Stimulated activated CD4-positive, alpha-beta T cell treated with anti-CD3 and anti-CD28 coated beads, TNF-alpha, amount 100 ng/mL, for 24 hours (primary cell): Measurements from ENCODE around the gene CALHM5.
"Not testable (repeated sequence)": the region's sequence is repeated elsewhere in the genome, so short reads cannot be mapped to it uniquely, and the experiment has no call there.

ENCODE experiments used
- DNase-seq, 3 experiments: peaks; one replicate each; pipeline ENCODE4 v3.0.0-alpha.2; 2020; ENCODE audit warnings: low read depth in 3 of 3

The CALHM5 gene, protein sequence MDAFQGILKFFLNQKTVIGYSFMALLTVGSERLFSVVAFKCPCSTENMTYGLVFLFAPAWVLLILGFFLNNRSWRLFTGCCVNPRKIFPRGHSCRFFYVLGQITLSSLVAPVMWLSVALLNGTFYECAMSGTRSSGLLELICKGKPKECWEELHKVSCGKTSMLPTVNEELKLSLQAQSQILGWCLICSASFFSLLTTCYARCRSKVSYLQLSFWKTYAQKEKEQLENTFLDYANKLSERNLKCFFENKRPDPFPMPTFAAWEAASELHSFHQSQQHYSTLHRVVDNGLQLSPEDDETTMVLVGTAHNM

DNA sequence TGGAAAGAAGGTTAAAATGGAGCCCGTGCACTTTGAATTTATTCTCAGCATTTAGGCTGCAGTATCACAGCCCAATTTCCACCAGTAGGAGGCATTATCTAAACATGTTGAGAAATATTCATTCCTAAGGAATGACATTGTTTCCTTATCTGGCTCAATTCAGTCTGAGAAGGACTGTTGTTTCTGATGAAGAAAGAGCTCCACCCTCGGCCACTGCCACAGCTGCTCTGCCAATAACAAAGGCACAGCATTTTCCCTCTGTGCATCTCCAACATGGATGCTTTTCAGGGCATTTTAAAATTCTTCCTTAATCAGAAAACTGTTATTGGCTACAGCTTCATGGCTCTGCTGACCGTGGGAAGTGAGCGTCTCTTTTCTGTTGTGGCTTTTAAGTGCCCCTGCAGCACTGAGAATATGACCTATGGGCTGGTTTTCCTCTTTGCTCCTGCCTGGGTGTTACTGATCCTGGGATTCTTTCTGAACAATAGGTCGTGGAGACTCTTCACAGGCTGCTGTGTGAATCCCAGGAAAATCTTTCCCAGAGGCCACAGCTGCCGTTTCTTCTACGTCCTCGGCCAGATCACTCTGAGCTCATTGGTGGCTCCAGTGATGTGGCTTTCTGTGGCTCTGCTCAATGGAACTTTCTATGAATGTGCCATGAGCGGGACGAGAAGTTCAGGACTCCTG, at the start of gene CALHM5:
CALHM5 (plus strand) TSS at position 216 of the 687 bp plus-strand sequence; CDS start at position 274, 58 bp downstream.
- DNase-seq = no peak

DNA sequence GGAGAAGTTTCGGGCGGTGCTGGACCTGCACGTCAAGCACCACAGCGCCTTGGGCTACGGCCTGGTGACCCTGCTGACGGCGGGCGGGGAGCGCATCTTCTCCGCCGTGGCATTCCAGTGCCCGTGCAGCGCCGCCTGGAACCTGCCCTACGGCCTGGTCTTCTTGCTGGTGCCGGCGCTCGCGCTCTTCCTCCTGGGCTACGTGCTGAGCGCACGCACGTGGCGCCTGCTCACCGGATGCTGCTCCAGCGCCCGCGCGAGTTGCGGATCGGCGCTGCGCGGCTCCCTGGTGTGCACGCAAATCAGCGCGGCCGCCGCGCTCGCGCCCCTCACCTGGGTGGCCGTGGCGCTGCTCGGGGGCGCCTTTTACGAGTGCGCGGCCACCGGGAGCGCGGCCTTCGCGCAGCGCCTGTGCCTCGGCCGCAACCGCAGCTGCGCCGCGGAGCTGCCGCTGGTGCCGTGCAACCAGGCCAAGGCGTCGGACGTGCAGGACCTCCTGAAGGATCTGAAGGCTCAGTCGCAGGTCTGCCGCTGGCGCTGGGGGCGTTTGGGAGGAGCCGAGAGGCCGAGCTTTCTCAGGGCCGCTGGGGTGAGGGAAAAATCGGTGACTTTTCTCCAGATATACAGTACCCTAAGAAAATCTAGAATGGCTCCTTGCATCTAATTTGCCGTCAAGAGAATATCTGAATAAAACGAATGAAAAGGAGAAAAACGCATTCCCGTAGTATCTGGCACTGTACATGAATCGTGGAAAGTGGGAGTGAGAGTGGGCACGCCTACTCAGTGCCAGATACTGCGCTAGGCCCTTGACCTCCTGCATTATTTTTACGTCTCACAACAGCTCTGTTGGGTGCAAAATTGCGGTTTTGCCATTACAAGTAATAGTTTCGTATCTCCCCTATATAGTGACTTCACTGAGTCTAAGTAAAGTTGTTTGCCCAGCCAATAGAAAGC, 49.2 kb upstream of the CALHM5 start:
- peak in 2 of 3 experiments; percentile 12 to 42 for DNase-seq

DNA sequence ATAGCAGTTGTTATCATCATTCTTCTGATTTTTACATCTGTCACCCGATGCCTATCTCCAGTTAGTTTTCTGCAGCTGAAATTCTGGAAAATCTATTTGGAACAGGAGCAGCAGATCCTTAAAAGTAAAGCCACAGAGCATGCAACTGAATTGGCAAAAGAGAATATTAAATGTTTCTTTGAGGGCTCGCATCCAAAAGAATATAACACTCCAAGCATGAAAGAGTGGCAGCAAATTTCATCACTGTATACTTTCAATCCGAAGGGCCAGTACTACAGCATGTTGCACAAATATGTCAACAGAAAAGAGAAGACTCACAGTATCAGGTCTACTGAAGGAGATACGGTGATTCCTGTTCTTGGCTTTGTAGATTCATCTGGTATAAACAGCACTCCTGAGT, 48.1 kb upstream of the CALHM5 start:
- no peak for DNase-seq

DNA sequence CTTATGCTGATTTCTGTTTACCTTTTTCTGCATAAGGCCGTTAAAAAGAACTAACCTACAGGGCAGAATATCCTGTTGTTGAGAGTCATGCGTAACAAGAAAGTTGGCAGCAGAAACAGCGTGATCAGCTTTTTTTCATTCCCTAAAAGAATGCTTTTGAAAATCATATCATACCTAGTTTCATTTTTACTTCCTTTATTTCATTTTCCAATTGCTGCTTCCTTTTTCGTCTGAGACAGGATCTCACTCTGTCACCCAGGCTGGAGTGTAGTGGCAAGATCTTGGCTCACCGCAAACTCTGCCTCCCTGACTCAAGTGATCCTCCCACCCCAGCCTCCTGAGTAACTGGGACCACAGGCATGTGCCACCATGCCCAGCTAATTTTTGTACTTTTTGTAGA, 46.2 kb upstream of the CALHM5 start:
- DNase-seq = no peak

DNA sequence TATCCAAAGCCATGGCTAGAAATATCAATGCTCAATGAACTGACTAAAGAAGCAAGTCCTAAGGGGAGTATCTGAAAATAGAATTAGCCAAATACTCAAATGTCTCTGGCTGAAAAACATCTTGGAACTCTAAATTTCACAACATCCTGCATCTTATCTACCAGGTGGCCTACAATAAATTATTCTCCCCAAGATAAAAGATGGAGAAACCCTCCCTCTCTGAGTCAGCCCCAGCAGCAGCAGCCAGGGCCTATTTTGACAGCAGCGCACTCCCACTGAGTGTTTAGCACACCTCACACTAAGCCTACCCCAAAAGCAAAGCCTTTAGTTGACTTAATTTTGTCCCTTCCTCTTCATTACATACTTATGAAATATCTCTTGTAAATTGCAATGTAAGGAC, 44.3 kb upstream of the CALHM5 start:
- no peak for DNase-seq

DNA sequence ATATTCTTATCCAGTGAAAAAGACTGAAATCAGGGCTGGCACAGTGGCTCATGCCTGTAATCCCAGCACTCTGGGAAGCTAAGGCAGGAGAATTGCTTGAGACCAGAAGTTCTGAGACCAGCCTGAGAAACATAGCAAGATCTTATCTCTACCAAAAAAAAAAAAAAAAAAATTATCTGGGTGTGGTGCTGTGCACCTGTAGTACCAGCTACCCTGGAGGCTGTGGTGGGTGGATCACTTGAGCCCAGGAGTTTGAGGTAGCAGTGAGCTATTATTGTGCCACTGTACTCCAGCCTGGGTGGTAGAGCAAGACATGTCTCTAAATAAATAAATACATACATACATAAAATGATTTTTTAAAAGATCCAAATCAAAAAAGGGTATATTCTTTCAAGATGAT, 43.9 kb upstream of the CALHM5 start:
- no peak for DNase-seq

DNA sequence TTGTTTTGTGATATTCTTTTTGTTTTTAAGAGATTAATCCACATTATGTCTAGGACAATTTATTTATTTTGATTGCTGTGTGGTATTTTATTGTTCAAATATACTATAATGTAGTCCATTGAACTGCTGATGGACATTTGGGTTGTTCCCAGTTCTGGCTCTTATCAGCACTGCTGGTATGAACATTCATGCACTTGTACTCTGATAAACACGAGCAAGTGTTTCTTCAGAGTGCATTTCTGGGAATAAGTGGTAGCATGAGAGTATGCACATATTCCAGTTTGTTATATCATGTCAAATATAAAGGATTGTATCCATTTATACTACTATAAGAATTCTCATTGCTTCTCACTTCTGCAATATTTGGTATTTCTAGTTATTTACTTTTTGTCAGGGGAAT, 43.1 kb upstream of the CALHM5 start:
- DNase-seq = no peak

DNA sequence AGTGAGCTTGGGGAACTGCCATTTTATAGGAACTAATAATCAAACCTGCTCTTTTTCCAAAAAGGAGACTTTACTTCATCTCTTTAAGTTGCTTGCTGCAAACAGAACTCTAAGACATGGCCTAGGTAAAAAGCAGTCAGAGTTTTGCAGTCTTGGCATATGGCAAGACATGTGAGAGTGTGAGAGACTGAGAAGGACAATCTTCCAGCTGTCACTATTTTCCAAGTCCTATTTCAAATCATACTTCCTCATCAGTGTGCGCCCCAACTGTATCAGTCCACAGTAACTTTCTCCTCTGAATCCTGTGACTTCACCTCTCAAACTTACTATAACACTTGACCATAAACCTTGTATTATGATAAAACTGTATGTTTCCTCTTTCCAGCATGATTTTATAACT, 39.9 kb upstream of the CALHM5 start:
- no peak for DNase-seq

DNA sequence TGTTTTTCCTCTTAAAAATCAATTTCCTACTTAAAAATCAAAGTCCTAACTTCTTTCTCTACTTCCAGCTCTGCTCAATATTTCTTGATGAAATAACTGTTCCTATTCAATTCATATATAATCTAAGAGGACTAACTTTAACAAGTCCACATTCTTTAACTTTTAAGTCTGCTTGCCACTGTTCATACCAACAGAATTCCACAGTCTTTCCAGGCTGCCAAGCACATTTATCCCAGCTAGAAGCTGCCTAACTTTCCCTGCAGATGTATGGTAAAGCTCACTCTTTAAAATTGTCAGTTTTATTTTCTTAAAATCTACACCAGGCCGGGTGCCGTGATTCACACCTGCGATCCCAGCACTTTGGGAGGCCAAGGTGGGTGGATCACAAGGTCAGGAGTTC, 38.7 kb upstream of the CALHM5 start:
- DNase-seq = no peak

DNA sequence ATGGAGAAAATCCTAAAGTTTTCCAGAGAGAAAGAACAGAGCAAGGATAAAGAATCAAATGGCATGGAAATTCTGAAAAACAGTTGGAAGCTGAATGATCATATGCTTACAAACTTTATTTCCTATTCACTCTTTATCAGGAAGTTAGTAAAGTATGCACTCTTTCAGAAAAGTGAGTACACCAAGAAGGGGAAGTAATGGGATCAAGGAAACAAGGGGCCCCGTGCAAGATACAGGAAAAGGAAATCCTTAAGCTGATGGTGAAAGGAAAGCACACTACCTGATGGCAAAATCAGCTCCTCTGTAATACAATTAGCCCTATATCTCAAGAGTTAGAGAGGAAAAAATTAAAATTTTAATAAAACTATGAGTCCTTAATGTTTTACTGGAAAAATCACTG, 36.3 kb upstream of the CALHM5 start:
- DNase-seq = no peak

DNA sequence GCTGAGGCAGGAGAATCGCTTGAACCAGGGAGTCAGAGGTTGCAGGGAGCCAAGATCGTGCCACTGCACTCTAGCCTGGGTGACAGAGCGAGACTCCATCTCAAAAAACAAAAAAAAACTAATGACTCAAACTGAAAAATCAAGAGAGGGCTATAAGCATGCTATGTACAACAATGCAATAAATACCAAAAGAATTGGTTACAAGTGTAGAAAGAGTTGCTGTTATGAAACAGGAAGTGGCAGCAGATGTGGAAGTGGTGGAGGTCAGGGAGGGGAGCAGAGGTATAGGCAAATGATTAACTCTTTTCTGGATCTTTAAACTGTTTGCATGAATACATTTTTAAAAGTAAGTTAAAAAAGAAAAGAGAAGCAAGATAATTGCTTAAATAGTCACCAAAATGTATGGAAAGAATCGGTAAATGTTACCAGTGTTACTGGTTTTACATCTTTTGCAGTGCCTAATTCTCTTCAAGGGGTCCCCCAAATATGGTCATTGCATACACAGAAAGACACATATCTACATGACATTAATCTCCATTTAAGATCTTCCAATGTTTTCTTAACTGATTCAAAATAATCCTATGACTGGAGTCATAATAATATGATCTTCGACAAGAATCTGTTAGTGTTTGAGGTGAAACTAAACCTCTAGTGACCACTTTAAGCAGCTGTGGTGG, 35.3 kb upstream of the CALHM5 start:
- DNase-seq = no peak

DNA sequence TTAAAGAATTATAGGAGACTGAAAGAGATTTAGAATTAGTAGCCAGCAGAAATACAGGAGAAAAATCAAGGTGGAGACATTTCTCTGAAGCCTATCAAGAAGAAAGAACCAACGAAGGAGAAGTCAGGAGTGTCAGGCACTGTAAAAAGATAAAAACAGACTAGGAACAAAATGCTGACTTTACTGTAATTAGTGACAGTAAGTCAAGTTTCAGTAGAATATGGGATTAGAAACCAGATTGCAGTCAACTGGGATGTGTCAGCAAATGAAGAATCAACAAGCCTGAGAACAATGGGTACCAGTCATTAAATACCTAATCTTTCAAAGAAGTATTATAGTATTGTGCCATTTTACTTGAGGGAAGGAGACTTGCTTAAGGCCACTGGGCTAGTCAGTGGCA, 28.7 kb upstream of the CALHM5 start:
- no peak for DNase-seq

DNA sequence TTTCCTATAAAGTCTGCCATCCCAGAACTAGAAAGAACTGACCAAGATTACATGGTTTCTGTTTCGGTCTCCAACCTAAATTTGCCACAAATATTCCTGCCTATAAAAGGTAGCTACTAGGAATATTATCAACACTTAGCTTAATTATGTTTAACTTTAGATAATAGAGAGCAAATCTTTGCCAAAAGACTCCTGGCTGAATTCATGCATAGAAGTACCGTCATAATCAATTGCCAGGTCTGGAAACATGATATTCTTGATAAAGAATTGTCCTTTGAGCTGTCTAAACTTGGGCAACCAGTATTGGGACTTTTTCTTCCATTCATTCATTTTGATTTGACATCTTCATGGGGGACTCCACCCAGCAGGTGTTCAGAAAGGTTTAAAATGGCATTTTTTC, 27.8 kb upstream of the CALHM5 start:
- no peak for DNase-seq

DNA sequence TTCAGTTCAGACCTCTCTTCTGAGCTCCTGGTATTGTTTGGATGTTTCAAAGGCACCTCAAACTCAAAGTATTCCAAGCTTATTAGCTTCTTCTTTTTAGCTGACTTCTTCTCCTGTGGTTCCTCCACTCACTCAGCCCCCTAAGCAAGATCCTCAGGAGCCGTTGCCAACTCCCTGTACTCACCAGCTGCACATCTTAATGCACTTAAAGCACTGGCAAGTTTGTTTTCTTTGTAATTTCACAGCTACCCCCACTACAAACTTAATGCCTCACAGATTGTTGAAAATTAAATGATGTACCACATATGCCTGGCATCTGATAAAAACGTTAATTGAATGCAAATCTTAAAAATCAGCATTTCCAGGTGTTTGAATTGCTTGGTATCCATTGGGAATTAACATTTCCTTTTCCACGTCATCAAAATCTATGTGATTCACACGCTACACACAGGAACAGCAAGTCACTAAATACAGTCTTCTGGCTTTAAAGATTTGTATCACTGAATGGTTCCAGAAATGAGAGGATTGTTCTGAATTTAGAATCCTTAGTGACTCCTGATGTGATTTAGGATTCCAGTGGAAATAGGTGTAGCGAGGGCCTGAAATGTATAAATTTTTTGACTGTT, 25.8 kb upstream of the CALHM5 start:
- no peak for DNase-seq

DNA sequence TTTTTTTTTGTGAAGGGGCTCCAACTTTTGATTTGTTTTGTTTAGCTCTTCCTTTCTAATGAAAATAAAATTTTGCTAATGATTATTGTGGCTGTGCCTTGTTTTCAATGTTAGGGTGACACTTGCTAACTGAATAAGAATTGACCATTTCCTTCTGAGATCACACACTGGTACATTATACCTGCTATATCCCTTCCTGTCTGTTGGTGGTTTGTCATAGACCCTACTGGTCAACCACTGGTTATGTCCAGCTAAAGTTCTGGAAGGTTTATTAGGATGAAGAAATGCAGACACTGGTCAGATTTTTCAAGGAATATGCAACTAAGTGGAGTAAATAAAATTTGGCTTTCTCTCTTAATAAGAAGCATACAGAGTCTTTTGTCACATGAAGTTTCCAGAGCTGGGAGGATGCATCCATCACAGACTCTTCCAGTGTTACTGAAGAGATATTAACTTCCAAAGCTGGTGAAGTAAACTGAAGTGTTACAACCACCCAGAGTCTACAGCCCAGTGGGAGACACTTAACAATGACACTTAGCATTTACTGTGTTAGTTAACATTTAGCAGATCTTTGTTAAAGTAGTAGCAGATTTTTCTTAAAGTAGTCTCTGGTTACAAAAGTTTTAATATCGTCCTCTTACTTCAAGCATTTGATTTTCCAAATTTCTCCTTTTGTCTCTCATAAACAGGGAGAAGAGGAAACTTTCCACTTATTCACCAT, 19.7 kb upstream of the CALHM5 start:
- DNase-seq = no peak

DNA sequence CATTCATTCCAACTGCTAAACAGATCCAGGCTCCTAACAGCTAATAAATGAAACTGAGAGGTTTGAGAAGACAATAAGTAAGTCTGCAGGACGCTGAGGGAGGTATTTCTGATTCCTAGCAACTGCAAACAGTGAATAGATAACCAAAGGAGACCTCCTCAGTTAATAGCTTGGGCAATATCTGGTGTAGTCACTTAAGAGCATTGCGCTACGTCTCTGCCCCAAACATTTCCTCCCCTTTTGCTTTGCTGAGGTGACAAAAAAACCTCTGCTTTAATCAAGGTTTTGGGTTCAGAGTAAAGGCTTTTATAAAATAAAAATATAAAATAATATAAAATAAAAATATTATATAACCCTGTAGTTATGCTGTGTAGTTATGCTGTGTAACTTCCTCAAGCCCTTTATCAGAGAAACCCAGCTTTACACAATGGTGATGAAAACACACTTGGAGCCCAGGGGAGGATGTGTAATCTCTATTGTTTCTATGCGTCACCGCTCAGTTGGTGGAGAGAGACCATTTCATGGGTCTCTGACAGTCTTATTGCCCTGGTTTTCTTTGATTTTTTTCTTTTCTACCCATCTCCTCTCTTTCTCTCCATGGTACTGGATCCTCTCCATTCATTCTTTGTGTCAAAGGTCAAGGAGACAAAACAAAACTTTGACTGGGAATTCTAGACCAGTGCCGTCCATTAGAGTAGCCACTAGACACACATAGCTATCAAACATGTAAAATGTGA, 18.9 kb upstream of the CALHM5 start:
- no peak for DNase-seq

DNA sequence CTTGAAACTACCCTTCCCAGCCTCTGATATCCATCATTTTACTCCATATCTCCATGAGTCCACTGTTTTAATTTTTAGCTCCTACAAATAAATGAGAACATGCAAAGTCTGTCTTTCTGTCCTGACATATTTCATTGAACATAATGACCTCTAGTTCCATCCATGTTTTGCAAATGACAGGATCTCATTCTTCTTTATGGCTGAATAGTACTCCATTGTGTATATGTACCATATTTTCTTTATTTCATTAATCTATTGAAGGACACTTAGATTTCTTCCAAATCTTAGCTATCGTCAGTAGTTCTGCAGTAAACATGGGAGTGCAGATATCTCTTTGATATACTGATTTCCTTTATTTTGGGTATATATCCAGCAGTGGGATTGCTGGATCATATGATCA, 16.3 kb upstream of the CALHM5 start:
- DNase-seq = not testable (repeated sequence)

DNA sequence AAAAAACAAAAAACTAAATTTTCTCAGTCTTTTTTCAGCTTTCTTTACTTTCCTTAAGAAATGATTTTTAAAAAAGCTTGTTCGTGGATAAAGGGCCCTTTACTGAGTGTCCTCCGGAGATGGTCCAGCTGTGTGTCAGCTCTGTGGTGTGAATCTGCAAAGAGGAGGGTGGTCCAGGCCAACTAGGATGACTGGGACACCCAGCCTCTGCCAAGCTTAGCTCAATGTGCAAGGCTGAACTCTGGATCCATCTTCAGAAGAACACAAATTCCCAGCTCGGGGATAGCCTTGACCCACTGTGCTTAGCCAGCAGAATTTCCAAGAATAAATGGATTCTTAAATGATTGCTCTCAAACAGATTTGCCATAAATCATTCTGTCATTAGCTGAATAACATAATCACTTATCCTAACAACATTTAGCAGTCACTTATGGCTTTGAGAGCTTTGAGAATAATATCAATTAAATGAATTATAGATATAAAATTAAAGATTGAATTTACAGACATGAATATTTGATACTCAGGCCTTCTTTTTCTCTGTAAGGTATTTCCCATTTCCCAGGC, 14.2 kb upstream of the CALHM5 start:
- no peak for DNase-seq

DNA sequence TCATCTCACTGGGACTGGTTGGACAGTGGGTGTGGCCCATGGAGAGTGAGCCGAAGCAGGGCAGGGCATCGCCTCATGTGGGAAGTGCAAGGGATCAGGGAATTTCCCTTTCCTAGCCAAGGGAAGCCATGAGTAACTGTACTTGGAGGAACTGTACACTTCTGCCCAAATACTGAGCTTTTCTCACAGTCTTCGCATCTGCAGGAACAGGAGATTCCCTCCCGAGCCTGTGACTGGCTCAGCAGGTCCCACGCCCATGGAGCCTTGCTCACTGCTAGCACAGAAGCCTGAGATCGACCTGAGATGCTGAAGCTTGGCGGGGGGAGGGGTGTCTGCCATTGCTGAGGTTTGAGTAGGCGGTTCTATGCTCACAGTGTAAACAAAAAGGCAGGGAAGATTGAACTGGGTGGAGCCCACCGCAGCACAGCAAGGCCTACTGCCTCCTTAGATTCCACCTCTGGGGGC, 10.4 kb upstream of the CALHM5 start:
- DNase-seq = no peak

DNA sequence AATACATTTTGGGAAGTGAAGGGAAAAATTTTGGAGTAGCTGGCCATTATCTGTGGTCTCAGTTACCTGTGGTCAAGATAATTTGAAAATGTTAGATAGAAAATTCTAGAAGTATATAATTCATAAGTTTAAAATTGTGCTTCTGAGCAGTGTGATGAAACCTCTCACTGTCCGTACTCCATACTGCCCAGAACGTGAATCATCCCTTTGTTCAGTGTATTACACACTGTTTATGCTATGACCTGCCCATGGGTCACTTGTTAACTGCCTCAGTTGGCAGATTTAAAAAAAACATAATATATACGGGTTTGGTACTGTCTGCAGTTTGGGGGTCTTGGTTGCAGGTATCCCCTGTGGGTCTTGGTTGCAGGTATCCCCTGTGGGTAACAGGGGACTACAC, 4.1 kb upstream of the CALHM5 start:
- no peak for DNase-seq
